ENCODE measurements around the gene SP140L.
"Not testable (repeated sequence)": the region's sequence is repeated elsewhere in the genome, so short reads cannot be mapped to it uniquely, and the experiment has no call there.

Gene SP140L

DNA sequence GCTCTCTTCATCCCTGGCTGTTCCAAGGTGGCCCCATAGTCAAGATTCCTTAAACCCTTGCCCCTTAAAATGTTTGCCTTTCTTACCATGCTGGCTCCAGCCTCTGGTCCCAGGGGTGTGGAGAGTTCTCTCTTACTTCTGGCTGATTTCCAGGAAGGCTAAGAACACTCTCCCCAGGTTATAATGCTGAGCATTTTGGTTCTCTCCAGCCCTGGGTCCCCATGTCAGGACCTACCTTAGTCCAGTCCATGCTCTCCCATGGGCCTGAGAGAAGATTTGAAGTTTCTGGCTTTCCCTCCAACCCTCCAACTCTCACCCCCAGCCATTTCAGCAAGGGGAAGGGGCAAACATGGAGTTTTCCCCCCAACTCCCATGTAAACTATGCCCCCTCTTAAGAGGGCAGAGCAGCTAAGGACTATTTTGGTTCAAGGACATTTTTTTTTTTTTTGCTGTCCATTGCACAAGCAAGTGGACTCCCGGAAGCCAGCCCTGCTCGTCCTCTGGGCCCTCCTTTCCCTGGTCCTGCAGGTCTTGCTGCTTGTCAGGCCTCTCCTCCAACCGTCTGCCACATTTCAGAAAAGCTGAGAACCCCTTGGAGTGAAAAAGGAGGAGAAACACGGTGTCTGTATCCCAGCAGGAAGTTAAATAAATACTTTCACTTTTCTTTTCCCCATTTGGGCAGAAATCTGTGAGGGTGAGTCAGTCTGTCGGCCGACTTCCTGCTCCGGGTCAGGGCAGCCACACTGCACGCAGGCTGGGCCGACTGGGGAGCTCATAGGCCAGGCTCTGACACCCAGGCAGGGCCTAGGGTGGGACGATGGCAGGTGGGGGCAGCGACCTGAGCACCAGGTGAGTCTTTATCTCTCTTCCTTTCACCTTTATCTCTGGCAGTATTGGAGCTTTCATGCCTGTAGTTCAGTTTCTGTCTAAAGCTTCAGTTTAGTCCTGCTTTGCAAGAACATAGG is at the start of gene SP140L:
Gene SP140L, plus strand, starts transcription at position 741 of the 965 bp plus-strand sequence. Its CDS starts 77 bp downstream, at position 818.
- no peak for DNase-seq

- no peak for DNase-seq
Observed at GRCh38 chr2:230282936-230283335, 44.1 kb upstream of the SP140L start.

- no peak for DNase-seq
Observed at GRCh38 chr2:230286048-230286447, 40.9 kb upstream of the SP140L start.

DNA sequence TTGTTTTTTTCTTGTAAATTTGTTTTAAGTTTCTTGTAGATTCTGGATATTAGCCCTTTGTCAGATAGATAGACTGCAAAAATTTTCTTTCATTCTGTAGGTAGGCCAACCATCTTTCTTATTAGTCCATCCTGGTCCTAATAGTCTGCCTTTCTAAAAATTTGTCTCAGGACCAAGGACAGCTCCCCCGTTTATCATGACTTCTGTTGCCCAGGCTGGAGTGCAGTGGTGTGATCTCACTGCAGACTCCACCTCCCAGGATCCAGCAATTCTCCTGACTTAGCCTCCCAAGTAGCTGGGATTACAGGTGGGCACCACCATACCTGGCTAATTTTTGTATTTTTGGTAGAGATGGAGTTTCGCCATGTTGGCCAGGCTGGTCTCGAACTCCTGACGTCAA is 37.7 kb upstream of the SP140L start:
- not testable (repeated sequence) for DNase-seq

GRCh38 chr2:230295192-230295591 is 31.8 kb upstream of the SP140L start:
- no peak for DNase-seq

DNA sequence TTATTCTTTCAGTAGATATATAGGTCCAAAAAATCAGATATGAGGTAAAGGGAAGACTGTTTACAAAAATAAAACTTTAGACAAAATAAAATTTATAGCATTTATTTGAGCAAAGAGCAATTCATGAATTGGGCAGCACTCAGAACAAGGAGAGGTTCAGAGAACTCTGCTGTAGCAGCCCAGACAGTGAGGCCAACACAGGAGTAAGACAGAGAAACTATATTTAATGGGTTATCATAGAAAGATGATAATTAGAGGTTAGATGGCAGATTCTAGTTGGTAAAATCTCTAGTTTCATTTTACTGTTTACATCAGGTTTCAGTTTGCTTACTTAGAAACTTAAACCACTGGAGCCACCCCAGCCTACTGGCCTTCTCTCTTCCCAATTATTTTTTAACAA is 30.1 kb upstream of the SP140L start:
- DNase-seq, result no peak

DNA sequence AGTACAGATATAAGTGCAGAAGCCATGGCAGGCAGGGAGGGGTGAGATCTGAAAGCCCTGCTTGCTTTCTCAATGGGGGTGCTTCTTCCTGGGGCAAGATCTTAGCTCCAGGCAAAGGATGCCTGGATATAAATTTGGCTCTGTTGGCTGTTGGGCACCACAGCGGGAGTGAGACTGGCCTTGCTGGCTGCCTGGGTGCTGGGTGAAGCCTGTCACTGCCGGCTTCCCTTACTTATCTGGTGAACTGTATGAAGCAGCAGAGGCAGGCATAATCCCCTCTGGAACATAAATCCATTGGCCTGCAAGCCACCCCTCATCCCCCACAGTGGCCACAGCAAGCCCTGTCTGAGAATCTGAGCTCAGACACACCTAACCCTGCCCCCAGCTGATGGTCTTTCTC is 27.4 kb upstream of the SP140L start:
- no peak for DNase-seq

GRCh38 chr2:230305416-230306275 is 21.3 kb upstream of the SP140L start:
- DNase-seq, result no peak

GRCh38 chr2:230306474-230306873 is 20.5 kb upstream of the SP140L start:
- no peak for DNase-seq

- no peak for DNase-seq
Observed at GRCh38 chr2:230307485-230307884, 19.5 kb upstream of the SP140L start.

GRCh38 chr2:230308402-230309000 is 18.5 kb upstream of the SP140L start:
- no peak for DNase-seq

DNA sequence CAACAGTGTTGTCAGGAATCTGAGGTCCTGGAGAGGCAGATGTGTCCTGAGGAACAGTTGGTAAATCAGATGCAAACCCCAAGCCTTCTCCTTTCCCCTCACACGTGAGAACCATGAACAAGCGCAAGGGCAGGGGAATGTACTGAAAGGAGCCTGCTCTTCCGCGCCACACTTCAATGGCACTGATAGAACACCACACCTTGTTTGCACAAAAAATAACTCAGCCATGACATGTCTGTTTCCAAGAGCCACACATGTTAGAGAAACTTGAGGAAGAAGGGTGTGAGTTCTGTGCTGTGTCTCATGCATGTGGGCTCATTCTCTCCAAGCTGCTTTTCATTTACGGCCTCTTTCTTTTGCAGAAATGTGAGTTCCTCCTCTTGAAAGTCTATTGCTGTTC is 16.2 kb upstream of the SP140L start:
- not testable (repeated sequence) for DNase-seq

DNA sequence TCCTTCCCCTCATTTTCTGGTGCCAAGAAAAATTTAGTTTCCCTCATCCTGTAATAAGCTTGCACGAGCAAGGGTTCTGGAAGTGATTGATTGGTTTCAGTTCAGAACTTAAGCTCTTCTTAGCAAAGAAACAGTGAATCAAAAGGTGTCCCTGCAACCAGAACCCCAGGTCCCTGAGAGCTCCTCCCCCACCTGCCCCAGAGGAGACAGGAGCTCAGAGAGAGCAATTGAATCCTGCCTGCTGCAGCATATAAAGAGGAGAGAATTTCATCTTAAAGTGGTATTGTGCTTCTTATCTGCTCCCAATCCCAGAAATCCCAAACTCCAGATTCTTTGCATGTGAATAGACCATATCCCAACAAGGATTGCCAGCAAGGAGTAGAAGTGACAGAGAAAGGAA is 15.4 kb upstream of the SP140L start:
- DNase-seq, result not testable (repeated sequence)

- no peak for DNase-seq
Observed at GRCh38 chr2:230312638-230313037, 14.4 kb upstream of the SP140L start.

DNA sequence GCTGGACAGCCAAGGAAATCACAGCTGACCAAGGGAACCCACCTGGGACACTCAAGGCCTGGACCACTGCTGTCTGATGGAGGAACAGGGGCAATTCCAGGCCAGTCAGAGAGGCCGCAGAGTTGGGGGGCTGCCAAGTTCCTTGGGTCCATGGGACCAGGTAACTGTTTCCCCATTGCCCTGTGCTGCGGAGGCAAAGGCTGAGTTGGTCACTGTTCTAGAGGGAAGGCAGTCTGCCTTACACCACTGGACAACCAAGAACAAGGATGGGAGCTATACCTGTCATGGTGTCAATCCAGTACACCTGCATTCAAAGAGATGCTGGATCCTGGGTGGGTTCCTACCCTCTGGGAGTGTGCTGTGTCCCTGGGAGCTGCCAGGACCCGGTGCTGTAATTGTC is 9.6 kb upstream of the SP140L start:
- no peak for DNase-seq

DNA sequence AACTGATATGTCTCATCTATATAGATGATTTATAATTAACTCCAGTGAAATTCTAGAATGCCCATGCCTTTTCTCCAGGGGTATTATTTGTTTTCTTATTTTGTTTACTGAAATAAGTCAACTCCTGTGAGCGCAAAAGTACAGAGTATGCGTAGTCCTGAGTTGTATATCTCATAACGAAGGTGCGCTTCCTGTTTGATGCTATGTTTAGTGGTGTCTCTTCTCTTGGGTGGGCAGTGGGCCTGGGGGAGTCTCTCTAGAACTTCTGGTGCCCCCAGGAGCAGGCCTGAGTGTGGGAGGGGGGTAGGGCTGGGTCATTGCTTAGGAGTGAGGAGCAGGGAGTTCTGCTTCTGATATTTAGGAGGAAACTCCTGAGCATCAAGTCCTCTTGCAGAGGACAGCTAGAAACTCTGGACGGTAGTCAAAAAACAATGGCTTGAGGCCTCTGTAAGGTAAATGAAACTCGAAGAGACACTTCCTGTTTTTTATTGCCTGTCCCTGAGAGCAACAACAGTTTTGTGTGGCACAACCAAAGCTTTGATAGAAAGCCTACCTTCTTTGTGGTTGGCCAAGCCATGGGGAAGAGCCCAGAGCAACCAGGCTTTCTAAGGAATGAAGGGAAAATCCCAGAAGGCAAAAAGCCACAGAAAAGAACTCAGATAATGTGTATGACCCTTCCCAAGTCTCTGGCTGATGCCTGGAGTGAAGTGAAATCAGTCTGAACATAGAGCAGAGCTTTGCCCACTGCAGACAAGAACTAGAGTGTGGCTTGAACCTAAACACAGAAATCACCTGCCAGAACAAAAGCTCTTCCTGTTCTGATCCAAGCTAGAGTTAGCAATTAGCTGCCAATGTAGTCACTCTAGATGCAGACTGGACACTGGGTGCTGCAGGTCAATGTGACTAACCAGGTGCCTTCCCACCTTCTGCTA is 8.5 kb upstream of the SP140L start:
- no peak for DNase-seq

GRCh38 chr2:230319211-230319862 is 7.7 kb upstream of the SP140L start:
- no peak for DNase-seq

- DNase-seq, result no peak
Observed at GRCh38 chr2:230321031-230321430, 6.0 kb upstream of the SP140L start.

- DNase-seq, result no peak
Observed at GRCh38 chr2:230322561-230323384, 4.2 kb upstream of the SP140L start.

- DNase-seq, result no peak
Observed at GRCh38 chr2:230323385-230324106, 3.4 kb upstream of the SP140L start.

Measured in NCI-H2227 treated with DMSO at 0.1 percent for 48 hours (cell line).